HepG2 (cell line): ENCODE results near the gene HPDL. TPM values are rescaled to one million over a fixed set of nuclear protein-coding genes. Genes with fewer than 3 reads are reported as not detected.
A peak's percentile ranks its signal among the peaks of the same experiment; 100 is the strongest.

Experiments used
- ATAC-seq: fragments of 200-7000 bp; cut with Tn5 transposase; 3 replicates; pipeline ENCODE4 v1.9.1; 2020; ENCODE audit warnings: mild to moderate bottlenecking, moderate library complexity
- BruUV-seq: library from RNA; stranded (reverse); fragments of 400-500 nt; replicated peaks from 2 replicates; lab custom pipeline; 2021; lab: Mats Ljungman, UMichigan
- CTCF ChIA-PET: fragments of 300-600 bp; formaldehyde crosslinking; extraction: SDS; loops from one replicate; lab custom pipeline; 2021; ENCODE audit warnings: low total read pairs, inconsistent platforms, low intra/inter-chr PET ratio; lab: Yijun Ruan, JAX
- POLR2A ChIA-PET: fragments of 350-600 bp; sonication (Branson Sonifier 250); formaldehyde crosslinking; loops from one replicate; lab custom pipeline; 2020; ENCODE audit warnings: antibody characterized with exemption, inconsistent platforms; lab: Yijun Ruan, JAX
- DNase-seq: peaks from one replicate; pipeline ENCODE4 v3.0.0-alpha.2; 2015; ENCODE audit warnings: low spot score
- FAIRE-seq: peaks from 3 replicates; lab custom pipeline; 2011; peaks lifted over from hg19 to GRCh38; lab: Jason Lieb, UNC
- H2AFZ ChIP-seq: one replicate; pipeline ENCODE4 v1.6.1; 2011; ENCODE audit warnings: low read length, inconsistent platforms
- H3K27ac ChIP-seq: fragments of 300-600 bp; 3 replicates; pipeline ENCODE4 v1.8.0; 2011; ENCODE audit warnings: mixed run types, mild to moderate bottlenecking, mixed read lengths, low read length, inconsistent platforms; ENCODE audit not compliant: insufficient read depth; ENCODE audit errors: extremely low read length
- H3K27me3 ChIP-seq, 2 experiments: fragments of 200-600 bp in 1 of 2; 2 replicates in 1 of 2; 3 replicates in 1 of 2; pipeline versions ENCODE4 v1.6.0 to v1.8.0; 2011; ENCODE audit warnings: low read length in 2 of 2, mild to moderate bottlenecking in 2 of 2, moderate library complexity in 2 of 2, inconsistent platforms in 1 of 2; ENCODE audit not compliant: insufficient read depth in 2 of 2, control insufficient read depth in 1 of 2
- H3K36me3 ChIP-seq, 2 experiments: fragments of 200-600 bp in 1 of 2; replicated peaks in 1 of 2; 2 replicates in 1 of 2; 3 replicates in 1 of 2; pipeline versions ENCODE4 v1.5.1 to v1.8.0; 2011; ENCODE audit warnings: low read length in 2 of 2, inconsistent platforms in 1 of 2; ENCODE audit not compliant: insufficient read depth in 2 of 2, control insufficient read depth in 1 of 2
- H3K4me1 ChIP-seq: 2 replicates; pipeline ENCODE4 v1.5.1; 2012; ENCODE audit warnings: low read length, inconsistent platforms; ENCODE audit not compliant: insufficient read depth
- H3K4me2 ChIP-seq: 2 replicates; pipeline ENCODE4 v1.6.0; 2011; ENCODE audit warnings: low read depth, low read length, inconsistent platforms
- H3K4me3 ChIP-seq, 3 experiments: fragments of 200-600 bp in 1 of 3; sonication (generic), shearing (Covaris generic) in 1 of 3; replicated peaks in 1 of 3; 2 replicates each; pipeline ENCODE4 v1.5.1; 2011 to 2016; ENCODE audit warnings: low read length in 3 of 3, inconsistent platforms in 2 of 3, low read depth in 2 of 3, mild to moderate bottlenecking in 2 of 3, control low read depth in 1 of 3, mixed read lengths in 1 of 3; ENCODE audit not compliant: insufficient read depth in 1 of 3
- H3K79me2 ChIP-seq: one replicate; pipeline ENCODE4 v1.6.1; 2011; ENCODE audit warnings: low read length, inconsistent platforms; ENCODE audit not compliant: insufficient read depth
- H3K9ac ChIP-seq: 2 replicates; pipeline ENCODE4 v1.6.0; 2011; ENCODE audit warnings: mild to moderate bottlenecking, low read depth, low read length, inconsistent platforms; ENCODE audit not compliant: insufficient read depth
- H3K9me3 ChIP-seq: 2 replicates; pipeline ENCODE4 v1.5.1; 2012; ENCODE audit warnings: mild to moderate bottlenecking, low read length
- H4K20me1 ChIP-seq: 2 replicates; pipeline ENCODE4 v1.6.0; 2011; ENCODE audit warnings: inconsistent platforms, mild to moderate bottlenecking, low read length, moderate library complexity; ENCODE audit not compliant: insufficient read depth
- CREB1 ChIP-seq, 2 experiments: fragments of 450-650 bp in 1 of 2; IDR thresholded peaks; 2 replicates each; pipeline ENCODE4 v1.6.1; 2016 to 2017; ENCODE audit warnings: control low read depth in 1 of 2, mild to moderate bottlenecking in 1 of 2, missing compliant biosample characterization in 1 of 2, missing genetic modification characterization in 1 of 2
- DNMT1 ChIP-seq: sonication (generic); formaldehyde crosslinking; IDR thresholded peaks from 2 replicates; pipeline ENCODE4 v1.5.1; 2020; ENCODE audit warnings: mild to moderate bottlenecking, missing genetic modification reagents
- KDM5A ChIP-seq: fragments of 200-600 bp; sonication (generic); IDR thresholded peaks from 2 replicates; pipeline ENCODE4 v1.7.0; 2018; ENCODE audit warnings: antibody characterized with exemption, mild to moderate bottlenecking, low read length, borderline replicate concordance
- KLF11 ChIP-seq: IDR thresholded peaks from 2 replicates; pipeline ENCODE4 v1.6.1; 2016; ENCODE audit warnings: missing compliant biosample characterization
- NR3C1 ChIP-seq: sonication (generic); formaldehyde crosslinking; IDR thresholded peaks from 2 replicates; pipeline ENCODE4 v1.4.0; 2020; ENCODE audit warnings: missing genetic modification reagents
- RAD21 ChIP-seq: fragments of 450-650 bp; formaldehyde crosslinking; IDR thresholded peaks from 2 replicates; pipeline ENCODE4 v1.5.0; 2020; ENCODE audit warnings: mild to moderate bottlenecking
- SALL1 ChIP-seq: sonication (generic); formaldehyde crosslinking; IDR thresholded peaks from 2 replicates; pipeline ENCODE4 v1.8.0; 2022; ENCODE audit warnings: mild to moderate bottlenecking, missing genetic modification reagents
- SOX5 ChIP-seq: IDR thresholded peaks from 2 replicates; pipeline ENCODE4 v1.6.1; 2016; ENCODE audit warnings: borderline replicate concordance
- STAG1 ChIP-seq: sonication (generic); formaldehyde crosslinking; IDR thresholded peaks from 2 replicates; pipeline ENCODE4 v1.4.0; 2020; ENCODE audit warnings: missing genetic modification reagents
- XRCC5 ChIP-seq: fragments of 200-400 bp; formaldehyde crosslinking; optimal IDR thresholded peaks from 2 replicates; pipeline ENCODE3; 2017; ENCODE audit warnings: mild to moderate bottlenecking, low read length
- ZNF441 ChIP-seq: sonication (generic); formaldehyde crosslinking; IDR thresholded peaks from 2 replicates; pipeline ENCODE4 v1.7.0; 2021; ENCODE audit warnings: missing genetic modification reagents, borderline replicate concordance
- WGBS: methylation state at CpG from one replicate; pipeline ENCODE4 v1.1.6; 2017; ENCODE audit warnings: low lambda C conversion rate; 5-methylcytosine and 5-hydroxymethylcytosine counted together
- in situ Hi-C: cut with HindIII; loops from 2 replicates; pipeline ENCODE4 v1.10.0; 2017; ENCODE audit warnings: low pct_unique_long_range_greater_than_20kb; ENCODE audit not compliant: extremely low pct_ligation_motif_present
- intact Hi-C: fragments of 100-400 bp; cut with micrococcal nuclease; formaldehyde crosslinking; loops from one replicate; pipeline ENCODE4 v1.10.0; 2022; ENCODE audit not compliant: unreplicated experiment
- polyA plus RNA-seq, 8 experiments: library from polyadenylated mRNA; depleted of rRNA in 3 of 8; stranded (reverse) in 7 of 8; unstranded in 1 of 8; fragments of >200 nt; fragmentation: Illumina TruSeq in 4 of 8; extraction: Trizol in 4 of 8; gene quantifications; 2 replicates each; pipeline versions ENCODE4 v1.2.1 to v1.2.3, GENCODE V29; 2011 to 2016; ENCODE audit warnings: low read depth in 4 of 8, missing spikeins in 1 of 8, mixed read lengths in 1 of 8; ENCODE audit not compliant: insufficient read depth in 1 of 8
- total RNA-seq, 5 experiments: library from RNA; depleted of rRNA; stranded (reverse); fragments of >200 nt; fragmentation: Illumina TruSeq; extraction: Trizol; gene quantifications; 2 replicates each; pipeline ENCODE4 v1.2.3, GENCODE V29; 2016; ENCODE audit warnings: low read depth in 1 of 5
- TF ChIP-seq, protein P1 (sequence below): sonication (generic); formaldehyde crosslinking; IDR thresholded peaks from 2 replicates; pipeline ENCODE4 v1.5.1; 2020; ENCODE audit warnings: mild to moderate bottlenecking, moderate library complexity, missing genetic modification reagents
- TF ChIP-seq, protein P2 (sequence below): IDR thresholded peaks from 2 replicates; pipeline ENCODE4 v1.6.1; 2016; ENCODE audit warnings: low read depth, borderline replicate concordance
- TF ChIP-seq, protein P3 (sequence below): sonication (generic); formaldehyde crosslinking; IDR thresholded peaks from 2 replicates; pipeline ENCODE4 v1.8.0; 2022; ENCODE audit warnings: missing genetic modification reagents, mild to moderate bottlenecking, moderate library complexity, borderline replicate concordance
- TF ChIP-seq, protein P4 (sequence below): IDR thresholded peaks from 2 replicates; pipeline ENCODE4 v1.6.1; 2016
- TF ChIP-seq, protein P5 (sequence below): sonication (generic); formaldehyde crosslinking; IDR thresholded peaks from 2 replicates; pipeline ENCODE4 v1.4.0; 2020; ENCODE audit warnings: missing genetic modification reagents, borderline replicate concordance

Gene HPDL
- total and polyA plus RNA-seq, 2 of the 13 experiments (the other 11 are each of a cell fraction or from before 2014, with no cell fraction given), result not detected

DNA sequence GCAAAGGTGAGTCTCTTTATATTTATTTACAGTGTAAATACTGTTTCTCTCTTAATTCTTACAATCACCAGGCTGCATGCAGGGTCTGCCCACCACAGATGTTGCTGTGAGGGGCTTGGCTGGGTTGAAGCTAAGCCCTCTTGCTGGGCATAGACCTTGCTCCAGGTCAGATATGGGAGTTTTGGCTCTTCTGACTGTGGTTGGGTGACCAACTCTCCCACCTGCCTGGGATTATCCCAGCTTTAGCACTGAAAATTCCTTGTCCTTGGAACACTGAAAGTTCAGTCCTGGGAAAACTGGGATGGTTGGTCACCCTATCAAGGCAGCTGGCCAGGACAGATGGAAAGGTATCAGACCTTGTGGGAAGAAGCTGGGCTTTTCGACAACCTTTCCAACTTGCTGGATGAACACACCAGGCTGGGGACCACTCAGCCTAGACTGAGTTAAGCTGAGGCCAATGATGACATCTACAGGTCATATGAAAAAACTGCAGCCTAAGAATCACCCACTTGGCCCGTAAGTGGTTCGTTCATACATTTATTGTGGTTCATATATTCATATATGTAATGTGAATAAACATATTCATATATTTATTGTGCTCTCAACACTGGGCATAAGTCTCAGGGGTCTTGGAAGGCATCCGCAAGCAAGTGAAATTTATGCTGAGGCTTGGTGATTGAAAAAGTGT, 26.6 kb upstream of the HPDL start:
- 20% methylated on average over 4 of the region's 4 CpGs for WGBS
- peak; percentile 80 for DNase-seq
- H3K36me3 ChIP-seq, result no peaks in the 10 kb centered on the region
- peak overlapping the region; percentile 43 for H2AFZ ChIP-seq
- POLR2A ChIA-PET, result interaction anchor here (10.2 kb wide), 1 partner anchor 285 kb away, joined by 231 read pairs; the partner anchor contains the start of genes HECTD3 and UROD
- H3K9me3 ChIP-seq, result no peaks in the 10 kb centered on the region
- peaks cover 77% of the 10 kb centered on the region for H3K4me1 ChIP-seq
- H4K20me1 ChIP-seq, result no peaks in the 10 kb centered on the region
- no peaks in the 10 kb centered on the region for H3K27me3 ChIP-seq
- H3K4me2 ChIP-seq, result 0 out of 2 replicates have a peak overlapping the region, but pooled peaks have one; percentile 18
- CTCF ChIA-PET, result interaction anchor here (0.7 to 1.9 kb wide), 4 partner anchors 235 to 288 kb away, joined by 3 to 24 read pairs (median 12); partner anchors contain the start of gene UROD
- BruUV-seq, result no TSS peak
- intact Hi-C loops, result loop anchor here (1.0 to 10.0 kb wide), 4 partner anchors 69 to 475 kb away; no protein-coding TSS in a partner anchor
- peak; percentile 92 for FAIRE-seq
- no peak overlapping the region for H3K4me3 ChIP-seq
- ATAC-seq, result peak; percentile 36
- in situ Hi-C loops, result loop anchor here (5.0 to 10.0 kb wide), 3 partner anchors 192 to 465 kb away; partner anchors contain the start of genes HECTD3, TESK2 and UROD
- no peaks in the 10 kb centered on the region for H3K79me2 ChIP-seq
- no peak overlapping the region for H3K27ac ChIP-seq
- no peak overlapping the region for H3K9ac ChIP-seq
- no peak for TF ChIP-seq SOX5 (CRISPR knock-in tag)
- TF ChIP-seq, protein P1, sequence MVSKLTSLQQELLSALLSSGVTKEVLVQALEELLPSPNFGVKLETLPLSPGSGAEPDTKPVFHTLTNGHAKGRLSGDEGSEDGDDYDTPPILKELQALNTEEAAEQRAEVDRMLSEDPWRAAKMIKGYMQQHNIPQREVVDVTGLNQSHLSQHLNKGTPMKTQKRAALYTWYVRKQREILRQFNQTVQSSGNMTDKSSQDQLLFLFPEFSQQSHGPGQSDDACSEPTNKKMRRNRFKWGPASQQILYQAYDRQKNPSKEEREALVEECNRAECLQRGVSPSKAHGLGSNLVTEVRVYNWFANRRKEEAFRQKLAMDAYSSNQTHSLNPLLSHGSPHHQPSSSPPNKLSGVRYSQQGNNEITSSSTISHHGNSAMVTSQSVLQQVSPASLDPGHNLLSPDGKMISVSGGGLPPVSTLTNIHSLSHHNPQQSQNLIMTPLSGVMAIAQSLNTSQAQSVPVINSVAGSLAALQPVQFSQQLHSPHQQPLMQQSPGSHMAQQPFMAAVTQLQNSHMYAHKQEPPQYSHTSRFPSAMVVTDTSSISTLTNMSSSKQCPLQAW (CRISPR knock-in tag), result 0 out of 2 replicates have a peak, but pooled peaks have one; percentile 28
- no peak for TF ChIP-seq NR3C1 (CRISPR knock-in tag)
- peak; percentile 85 for TF ChIP-seq RAD21
- TF ChIP-seq KDM5A, result peak; percentile 72
- TF ChIP-seq KLF11, result no peak
- TF ChIP-seq, protein P2, sequence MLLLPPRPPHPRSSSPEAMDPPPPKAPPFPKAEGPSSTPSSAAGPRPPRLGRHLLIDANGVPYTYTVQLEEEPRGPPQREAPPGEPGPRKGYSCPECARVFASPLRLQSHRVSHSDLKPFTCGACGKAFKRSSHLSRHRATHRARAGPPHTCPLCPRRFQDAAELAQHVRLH, result no peak
- TF ChIP-seq DNMT1 (CRISPR knock-in tag), result no peak
- no peak for TF ChIP-seq CREB1 (IDR thresholded peaks at IDR 0.05)
- TF ChIP-seq CREB1 (CRISPR knock-in tag; IDR thresholded peaks at IDR 0.05), result no peak
- TF ChIP-seq, protein P3, sequence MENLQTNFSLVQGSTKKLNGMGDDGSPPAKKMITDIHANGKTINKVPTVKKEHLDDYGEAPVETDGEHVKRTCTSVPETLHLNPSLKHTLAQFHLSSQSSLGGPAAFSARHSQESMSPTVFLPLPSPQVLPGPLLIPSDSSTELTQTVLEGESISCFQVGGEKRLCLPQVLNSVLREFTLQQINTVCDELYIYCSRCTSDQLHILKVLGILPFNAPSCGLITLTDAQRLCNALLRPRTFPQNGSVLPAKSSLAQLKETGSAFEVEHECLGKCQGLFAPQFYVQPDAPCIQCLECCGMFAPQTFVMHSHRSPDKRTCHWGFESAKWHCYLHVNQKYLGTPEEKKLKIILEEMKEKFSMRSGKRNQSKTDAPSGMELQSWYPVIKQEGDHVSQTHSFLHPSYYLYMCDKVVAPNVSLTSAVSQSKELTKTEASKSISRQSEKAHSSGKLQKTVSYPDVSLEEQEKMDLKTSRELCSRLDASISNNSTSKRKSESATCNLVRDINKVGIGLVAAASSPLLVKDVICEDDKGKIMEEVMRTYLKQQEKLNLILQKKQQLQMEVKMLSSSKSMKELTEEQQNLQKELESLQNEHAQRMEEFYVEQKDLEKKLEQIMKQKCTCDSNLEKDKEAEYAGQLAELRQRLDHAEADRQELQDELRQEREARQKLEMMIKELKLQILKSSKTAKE (CRISPR knock-in tag), result no peak
- TF ChIP-seq, protein P4, sequence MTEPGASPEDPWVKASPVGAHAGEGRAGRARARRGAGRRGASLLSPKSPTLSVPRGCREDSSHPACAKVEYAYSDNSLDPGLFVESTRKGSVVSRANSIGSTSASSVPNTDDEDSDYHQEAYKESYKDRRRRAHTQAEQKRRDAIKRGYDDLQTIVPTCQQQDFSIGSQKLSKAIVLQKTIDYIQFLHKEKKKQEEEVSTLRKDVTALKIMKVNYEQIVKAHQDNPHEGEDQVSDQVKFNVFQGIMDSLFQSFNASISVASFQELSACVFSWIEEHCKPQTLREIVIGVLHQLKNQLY, result no peak
- TF ChIP-seq XRCC5, result peak; percentile 60
- TF ChIP-seq, protein P5, sequence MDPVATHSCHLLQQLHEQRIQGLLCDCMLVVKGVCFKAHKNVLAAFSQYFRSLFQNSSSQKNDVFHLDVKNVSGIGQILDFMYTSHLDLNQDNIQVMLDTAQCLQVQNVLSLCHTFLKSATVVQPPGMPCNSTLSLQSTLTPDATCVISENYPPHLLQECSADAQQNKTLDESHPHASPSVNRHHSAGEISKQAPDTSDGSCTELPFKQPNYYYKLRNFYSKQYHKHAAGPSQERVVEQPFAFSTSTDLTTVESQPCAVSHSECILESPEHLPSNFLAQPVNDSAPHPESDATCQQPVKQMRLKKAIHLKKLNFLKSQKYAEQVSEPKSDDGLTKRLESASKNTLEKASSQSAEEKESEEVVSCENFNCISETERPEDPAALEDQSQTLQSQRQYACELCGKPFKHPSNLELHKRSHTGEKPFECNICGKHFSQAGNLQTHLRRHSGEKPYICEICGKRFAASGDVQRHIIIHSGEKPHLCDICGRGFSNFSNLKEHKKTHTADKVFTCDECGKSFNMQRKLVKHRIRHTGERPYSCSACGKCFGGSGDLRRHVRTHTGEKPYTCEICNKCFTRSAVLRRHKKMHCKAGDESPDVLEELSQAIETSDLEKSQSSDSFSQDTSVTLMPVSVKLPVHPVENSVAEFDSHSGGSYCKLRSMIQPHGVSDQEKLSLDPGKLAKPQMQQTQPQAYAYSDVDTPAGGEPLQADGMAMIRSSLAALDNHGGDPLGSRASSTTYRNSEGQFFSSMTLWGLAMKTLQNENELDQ (CRISPR knock-in tag), result no peak
- peak; percentile 95 for TF ChIP-seq STAG1
- no peak for TF ChIP-seq ZNF441 (CRISPR knock-in tag)
- 0 out of 2 replicates have a peak, but pooled peaks have one; percentile 36 for TF ChIP-seq SALL1 (CRISPR knock-in tag)
